ENCODE results near the gene WSB1.

Gene WSB1

DNA sequence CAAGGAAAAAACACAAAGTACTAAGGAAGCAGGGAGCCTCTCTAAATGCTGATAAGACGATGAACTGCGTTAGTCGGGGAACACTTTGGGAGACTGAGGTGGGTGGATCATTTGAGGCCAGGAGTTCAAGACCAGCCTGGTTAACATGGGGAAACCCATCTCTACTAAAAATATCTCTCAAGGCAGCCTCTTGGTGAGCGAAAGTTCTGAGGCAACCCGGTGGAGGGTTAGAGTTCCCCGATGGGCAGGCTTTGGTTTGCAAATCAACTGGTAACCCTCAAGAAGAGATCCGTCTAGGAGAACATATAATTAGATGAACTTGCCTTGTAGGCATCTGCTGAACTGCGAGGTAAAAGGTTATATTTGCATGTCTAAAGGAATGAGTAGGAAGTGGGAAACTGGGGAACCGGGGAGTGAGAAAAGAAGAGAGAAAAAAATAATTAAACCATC lies 44.6 kb downstream of the WSB1 start:
- TF ChIP-seq, protein P1, sequence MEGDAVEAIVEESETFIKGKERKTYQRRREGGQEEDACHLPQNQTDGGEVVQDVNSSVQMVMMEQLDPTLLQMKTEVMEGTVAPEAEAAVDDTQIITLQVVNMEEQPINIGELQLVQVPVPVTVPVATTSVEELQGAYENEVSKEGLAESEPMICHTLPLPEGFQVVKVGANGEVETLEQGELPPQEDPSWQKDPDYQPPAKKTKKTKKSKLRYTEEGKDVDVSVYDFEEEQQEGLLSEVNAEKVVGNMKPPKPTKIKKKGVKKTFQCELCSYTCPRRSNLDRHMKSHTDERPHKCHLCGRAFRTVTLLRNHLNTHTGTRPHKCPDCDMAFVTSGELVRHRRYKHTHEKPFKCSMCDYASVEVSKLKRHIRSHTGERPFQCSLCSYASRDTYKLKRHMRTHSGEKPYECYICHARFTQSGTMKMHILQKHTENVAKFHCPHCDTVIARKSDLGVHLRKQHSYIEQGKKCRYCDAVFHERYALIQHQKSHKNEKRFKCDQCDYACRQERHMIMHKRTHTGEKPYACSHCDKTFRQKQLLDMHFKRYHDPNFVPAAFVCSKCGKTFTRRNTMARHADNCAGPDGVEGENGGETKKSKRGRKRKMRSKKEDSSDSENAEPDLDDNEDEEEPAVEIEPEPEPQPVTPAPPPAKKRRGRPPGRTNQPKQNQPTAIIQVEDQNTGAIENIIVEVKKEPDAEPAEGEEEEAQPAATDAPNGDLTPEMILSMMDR (IDR thresholded peaks at IDR 0.05; ENCODE audit: low read length, missing control alignments), result no peak
- H3K4me3 ChIP-seq (replicated peaks; ENCODE audit: low read depth, low read length), result no peak overlapping the region

DNA sequence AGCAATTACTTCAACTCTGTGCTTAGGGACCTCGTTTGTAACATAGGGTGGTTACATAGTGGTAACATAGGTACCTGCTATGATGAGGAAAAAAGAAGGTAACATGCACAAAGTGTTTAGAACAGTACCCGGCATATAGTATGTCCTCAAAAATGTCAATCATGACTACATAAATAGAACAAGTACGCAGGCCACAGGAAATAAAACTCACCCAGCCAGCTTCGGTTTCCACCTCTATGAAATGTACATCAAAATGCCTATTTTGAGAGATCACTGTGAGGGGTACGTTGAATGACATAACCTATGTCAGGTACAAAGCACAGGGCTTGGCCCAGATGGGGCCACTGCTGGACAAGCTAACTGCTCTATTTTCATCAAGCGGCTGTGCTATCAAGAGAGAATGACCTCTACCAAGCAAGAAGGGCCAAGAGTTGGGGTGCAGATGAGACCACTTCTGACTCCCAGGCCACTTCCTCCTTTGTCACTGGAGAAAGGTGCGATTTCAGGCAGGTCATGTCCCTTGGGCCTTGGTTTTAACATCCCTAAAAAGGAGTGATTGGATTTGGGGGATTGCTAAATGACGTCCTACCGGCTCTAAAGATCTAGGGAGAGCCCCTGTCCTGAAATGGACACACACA lies 45.4 kb downstream of the WSB1 start:
- no peak overlapping the region for H3K4me3 ChIP-seq (replicated peaks; ENCODE audit: low read depth, low read length)
- TF ChIP-seq, protein P1 (IDR thresholded peaks at IDR 0.05; ENCODE audit: low read length, missing control alignments), result no peak
- DNase-seq (ENCODE audit: low read depth), result no peak

More for the DNA sequence above, 44.6 kb downstream of the WSB1 start:
- DNase-seq (ENCODE audit: low read depth), result no peak

DNA sequence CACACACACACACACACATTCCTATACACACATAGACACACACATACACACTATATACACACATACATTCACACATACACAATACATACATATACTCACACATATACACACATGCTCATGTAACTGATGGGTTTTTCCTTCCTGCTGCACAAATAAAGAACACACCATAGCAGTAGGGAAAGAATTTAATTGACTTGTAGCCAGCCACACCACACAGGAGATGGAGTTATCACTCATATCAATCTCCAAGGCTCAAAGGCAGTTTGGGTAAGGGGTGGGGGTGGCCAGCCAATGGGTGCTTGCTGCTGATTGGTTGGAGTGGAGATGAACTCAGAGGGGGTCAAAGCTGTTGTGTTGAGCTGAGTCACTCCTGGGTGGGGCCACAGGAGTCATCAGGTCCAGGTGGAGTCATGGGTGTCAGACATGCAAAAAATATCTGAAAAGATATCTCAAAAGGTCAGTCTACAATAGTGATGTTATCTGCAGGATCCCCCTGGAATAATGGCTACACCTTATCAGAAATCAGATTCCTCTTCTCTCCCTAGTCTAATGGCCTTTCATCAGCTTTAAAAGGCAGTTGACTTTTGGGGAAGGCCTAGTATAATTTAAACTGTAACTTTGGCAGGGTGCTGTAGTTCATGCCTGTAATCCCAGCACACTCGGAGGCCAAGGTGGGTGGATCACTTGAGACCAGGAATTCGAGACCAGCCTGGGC lies 46.1 kb downstream of the WSB1 start:
- TF ChIP-seq, protein P1 (IDR thresholded peaks at IDR 0.05; ENCODE audit: low read length, missing control alignments), result no peak
- DNase-seq (ENCODE audit: low read depth), result no peak

DNA sequence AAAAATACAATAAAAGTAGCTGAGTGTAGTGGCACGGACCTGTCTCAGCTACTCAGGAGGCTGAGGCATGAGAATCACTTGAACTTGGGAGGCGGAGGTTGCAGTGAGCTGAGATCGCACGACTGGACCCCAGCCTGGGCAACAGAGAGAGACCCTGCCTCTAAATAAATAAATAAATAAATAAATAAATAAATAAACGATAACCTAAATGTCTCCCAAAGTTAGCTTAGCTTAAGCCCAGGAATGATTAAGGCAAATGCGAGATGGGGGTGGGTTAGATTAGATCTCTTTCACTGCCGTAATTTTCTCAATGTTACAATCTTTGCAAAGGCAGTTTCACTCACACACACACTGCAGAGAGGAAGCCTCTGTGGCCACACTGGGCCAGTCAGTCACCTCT lies 46.7 kb downstream of the WSB1 start:
- TF ChIP-seq, protein P1 (IDR thresholded peaks at IDR 0.05; ENCODE audit: low read length, missing control alignments), result no peak
- H3K4me3 ChIP-seq (replicated peaks; ENCODE audit: low read depth, low read length), result no peak overlapping the region
- no peak for DNase-seq (ENCODE audit: low read depth)

More for the DNA sequence above, 46.1 kb downstream of the WSB1 start:
- H3K4me3 ChIP-seq (replicated peaks; ENCODE audit: low read depth, low read length), result no peak overlapping the region

DNA sequence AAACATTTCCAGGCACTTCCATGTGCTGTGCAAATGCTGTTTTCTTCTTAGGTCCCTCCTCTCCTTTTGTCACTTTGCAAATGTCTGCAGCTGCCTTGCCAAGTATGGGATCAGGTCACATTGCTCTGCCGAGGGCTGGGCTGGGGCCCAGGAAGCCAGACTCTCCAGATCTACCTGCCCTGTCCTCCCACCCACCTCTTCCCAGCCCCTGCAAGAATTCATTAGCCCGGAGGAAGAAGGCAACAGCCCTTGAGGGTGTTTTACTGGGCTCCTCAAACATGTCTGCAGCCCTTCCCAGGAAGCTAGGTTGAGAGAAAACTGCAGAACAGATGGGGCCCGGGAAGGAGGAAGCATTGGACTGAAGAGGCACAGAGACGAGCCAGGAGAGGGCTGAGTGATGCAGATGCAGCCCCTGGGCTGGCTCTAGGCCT lies 47.1 kb downstream of the WSB1 start:
- DNase-seq (ENCODE audit: low read depth), result no peak
- TF ChIP-seq, protein P1 (IDR thresholded peaks at IDR 0.05; ENCODE audit: low read length, missing control alignments), result no peak
- no peak overlapping the region for H3K4me3 ChIP-seq (replicated peaks; ENCODE audit: low read depth, low read length)

DNA sequence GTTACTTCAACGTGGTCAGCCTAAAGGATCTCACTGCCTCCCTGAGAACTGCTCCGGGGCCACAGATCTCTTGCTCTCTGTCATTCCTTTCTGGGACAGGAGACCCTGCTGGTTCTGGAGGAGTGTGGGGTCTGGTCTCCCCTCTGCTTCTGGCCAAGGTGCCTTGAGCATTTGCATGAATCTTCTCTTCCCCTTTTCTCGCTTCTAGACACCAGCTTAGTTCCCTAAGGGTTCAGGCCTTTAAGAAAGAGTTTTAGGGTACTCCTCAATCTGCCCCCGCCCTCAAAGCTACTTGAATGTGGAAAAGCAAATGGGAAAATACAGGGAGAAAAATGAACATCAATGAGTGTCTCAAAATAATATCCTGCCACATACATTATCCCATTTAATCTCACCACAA lies 48.1 kb downstream of the WSB1 start:
- DNase-seq (ENCODE audit: low read depth), result no peak
- H3K4me3 ChIP-seq (replicated peaks; ENCODE audit: low read depth, low read length), result no peak overlapping the region
- TF ChIP-seq, protein P1 (IDR thresholded peaks at IDR 0.05; ENCODE audit: low read length, missing control alignments), result no peak

Measured in fibroblast of pulmonary artery (primary cell).